ENCODE results near the gene MAGI2. TPM values are rescaled to one million over a fixed set of nuclear protein-coding genes. Genes with fewer than 3 reads are reported as not detected.

MAGI2 gene
- total RNA-seq, 1 donor from 2014 or later = 4.0 TPM

DNA sequence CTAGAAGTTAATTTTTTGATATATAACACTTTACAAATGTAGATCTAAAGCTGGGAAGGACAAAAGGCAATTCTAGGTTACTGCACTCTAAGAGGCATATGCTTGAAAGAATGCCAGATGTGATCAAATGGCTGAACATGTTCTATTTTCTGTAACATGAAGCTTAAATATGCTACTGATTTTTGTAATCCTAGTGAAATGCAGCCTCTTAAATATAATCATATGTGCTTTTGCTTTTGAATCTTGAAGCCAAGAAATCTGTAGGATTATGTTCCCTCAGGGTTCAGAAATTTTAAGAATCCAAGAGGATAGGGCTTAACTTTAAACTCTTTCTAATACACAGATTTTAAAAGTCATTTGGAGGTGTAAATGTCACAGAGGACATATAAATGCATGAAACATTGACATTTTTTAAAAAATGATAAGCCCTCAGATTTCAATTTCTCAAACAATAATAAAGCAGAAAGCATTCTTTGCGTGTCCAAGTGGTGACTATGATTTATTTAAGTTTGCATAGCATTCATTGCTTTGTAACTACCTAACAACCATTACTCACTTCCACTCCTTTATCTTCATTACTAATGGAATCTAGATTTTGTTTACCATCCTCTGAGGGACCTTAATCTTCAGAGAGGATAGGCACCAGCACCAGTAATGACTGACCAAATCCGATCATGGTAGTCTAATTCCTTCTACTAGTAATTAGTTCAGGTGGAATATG lies 170.4 kb downstream of the MAGI2 start:
- intact Hi-C loops (cut with DNase I) = no loop called here
- Histone ChIP-seq H3K27ac (no peak overlapping the region), H3K36me3 (no peaks in the 10 kb centered on the region), H3K27me3 (no peaks in the 10 kb centered on the region), H3K4me1 (peaks cover 0 to 5% of the 10 kb centered on the region in 2 donors), H3K9me3 (no peaks in the 10 kb centered on the region), H3K4me3 (no peak overlapping the region)
- no peak for DNase-seq (ENCODE audit: low spot score in 2 of 2)
- TF ChIP-seq, protein P1, sequence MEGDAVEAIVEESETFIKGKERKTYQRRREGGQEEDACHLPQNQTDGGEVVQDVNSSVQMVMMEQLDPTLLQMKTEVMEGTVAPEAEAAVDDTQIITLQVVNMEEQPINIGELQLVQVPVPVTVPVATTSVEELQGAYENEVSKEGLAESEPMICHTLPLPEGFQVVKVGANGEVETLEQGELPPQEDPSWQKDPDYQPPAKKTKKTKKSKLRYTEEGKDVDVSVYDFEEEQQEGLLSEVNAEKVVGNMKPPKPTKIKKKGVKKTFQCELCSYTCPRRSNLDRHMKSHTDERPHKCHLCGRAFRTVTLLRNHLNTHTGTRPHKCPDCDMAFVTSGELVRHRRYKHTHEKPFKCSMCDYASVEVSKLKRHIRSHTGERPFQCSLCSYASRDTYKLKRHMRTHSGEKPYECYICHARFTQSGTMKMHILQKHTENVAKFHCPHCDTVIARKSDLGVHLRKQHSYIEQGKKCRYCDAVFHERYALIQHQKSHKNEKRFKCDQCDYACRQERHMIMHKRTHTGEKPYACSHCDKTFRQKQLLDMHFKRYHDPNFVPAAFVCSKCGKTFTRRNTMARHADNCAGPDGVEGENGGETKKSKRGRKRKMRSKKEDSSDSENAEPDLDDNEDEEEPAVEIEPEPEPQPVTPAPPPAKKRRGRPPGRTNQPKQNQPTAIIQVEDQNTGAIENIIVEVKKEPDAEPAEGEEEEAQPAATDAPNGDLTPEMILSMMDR (IDR thresholded peaks at IDR 0.05) = no peak

DNA sequence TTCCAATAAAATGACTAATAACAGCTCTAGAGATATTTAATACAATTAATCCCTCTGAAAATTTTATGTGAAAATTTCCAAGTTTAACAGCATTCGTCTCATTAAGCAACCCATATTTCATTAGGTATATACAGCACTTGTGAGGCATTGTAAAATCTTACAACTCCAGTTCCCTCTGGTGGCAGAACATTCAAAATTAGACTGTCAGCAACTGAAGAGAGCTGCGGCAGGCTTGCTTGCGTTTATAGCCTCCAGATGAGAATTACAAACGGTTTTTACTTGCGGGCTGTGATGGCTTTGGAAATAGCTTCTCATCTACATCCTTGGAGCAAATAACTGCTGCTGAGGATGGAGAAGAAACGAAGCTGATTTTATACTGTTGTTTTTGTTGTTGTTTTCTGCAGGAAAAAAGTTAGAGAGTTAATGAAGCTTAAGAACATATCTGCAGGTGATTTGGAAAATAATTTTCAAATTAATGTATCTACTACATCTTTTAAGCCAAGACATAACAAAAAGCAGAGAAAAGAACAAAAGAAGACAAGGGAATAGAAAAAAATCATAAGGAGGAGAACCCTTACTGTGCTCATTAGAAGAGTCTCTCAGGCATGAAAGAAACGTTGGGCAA lies 171.3 kb downstream of the MAGI2 start:
- no peak overlapping the region for H3K4me3 ChIP-seq
- peaks cover 0 to 5% of the 10 kb centered on the region in 2 donors for H3K4me1 ChIP-seq
- H3K27me3 ChIP-seq = no peaks in the 10 kb centered on the region
- no peak for DNase-seq (ENCODE audit: low spot score in 2 of 2)
- no peaks in the 10 kb centered on the region for H3K36me3 ChIP-seq
- TF ChIP-seq, protein P1 (IDR thresholded peaks at IDR 0.05) = peak in 2 of 3 experiments; percentile 11 to 29
- intact Hi-C loops (cut with DNase I) = no loop called here
- no peak overlapping the region for H3K27ac ChIP-seq
- no peaks in the 10 kb centered on the region for H3K9me3 ChIP-seq

DNA sequence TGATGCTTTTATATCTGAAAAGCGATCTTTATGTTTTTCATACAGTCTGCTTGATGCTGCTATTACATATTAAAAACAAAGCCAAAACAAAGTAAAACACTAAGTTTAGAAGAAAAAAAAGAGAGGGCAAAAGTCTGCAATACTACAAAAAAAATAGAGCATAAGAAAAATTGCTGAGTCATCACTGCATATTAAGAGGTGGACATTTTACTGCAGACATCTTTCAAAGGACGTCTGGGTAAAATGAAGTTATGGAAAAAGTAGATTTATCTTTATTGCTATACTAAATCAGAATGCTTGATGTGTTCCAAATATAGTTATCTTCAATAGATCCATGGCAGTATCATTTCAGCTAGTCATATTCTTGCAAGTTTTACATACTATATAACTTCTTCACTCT lies 172.0 kb downstream of the MAGI2 start:
- DNase-seq (ENCODE audit: low spot score in 2 of 2) = no peak
- intact Hi-C loops (cut with DNase I) = no loop called here
- TF ChIP-seq, protein P1 (IDR thresholded peaks at IDR 0.05) = no peak
- H3K9me3 ChIP-seq = no peaks in the 10 kb centered on the region
- H3K4me1 ChIP-seq = peaks cover 0 to 5% of the 10 kb centered on the region in 2 donors
- no peaks in the 10 kb centered on the region for H3K27me3 ChIP-seq
- H3K36me3 ChIP-seq = no peaks in the 10 kb centered on the region
- no peak overlapping the region for H3K27ac ChIP-seq
- H3K4me3 ChIP-seq = no peak overlapping the region

DNA sequence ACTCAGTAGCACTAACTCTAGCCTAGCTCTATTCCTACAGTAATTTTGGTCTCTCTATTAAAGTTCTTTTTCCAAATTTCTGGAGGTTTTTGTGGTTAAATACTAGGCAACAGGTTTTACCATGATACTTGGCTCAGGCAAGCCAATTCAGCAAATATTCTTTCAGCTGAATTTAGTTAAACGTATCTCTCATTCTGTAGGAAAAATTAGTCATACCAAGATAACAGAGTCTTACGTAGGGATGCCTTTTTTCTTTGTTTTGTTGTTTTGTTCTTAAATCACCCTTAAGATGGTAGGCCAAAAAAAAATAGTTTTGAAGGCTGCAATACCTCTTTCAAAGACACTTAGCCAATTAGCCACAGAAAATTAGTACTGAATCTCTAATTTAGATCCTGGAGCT lies 180.5 kb downstream of the MAGI2 start:
- H3K27ac ChIP-seq = no peak overlapping the region

DNA sequence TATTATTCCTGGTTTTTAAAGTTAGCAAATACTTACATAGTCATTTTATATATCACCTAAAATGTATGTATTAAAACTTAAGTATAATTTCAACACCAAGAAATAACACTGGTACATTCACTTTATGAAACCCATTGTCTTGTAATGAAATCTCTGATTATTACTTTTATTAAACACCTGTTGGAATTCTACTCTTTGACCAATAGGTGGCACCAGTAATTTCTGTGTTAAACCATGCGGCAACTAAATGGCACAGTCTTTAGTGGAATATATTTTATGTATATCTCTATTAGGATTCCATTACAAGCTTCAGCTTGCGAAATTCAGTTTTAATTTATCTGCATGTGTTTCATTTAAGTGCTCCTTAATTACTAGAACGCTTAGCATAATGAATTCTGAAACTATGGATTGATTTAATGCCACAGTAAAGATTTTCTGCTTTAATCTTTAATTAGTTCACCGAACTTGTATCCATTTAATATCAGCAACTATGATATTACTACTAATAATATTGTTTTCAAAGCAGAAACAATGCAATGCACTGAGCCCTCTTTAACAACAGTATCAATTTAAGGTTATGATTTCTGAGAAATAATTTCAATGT lies 181.3 kb downstream of the MAGI2 start:
- H3K4me3 ChIP-seq = no peak overlapping the region

More for the DNA sequence above, 180.5 kb downstream of the MAGI2 start:
- no peaks in the 10 kb centered on the region for H3K4me1 ChIP-seq
- intact Hi-C loops (cut with DNase I) = no loop called here
- no peaks in the 10 kb centered on the region for H3K36me3 ChIP-seq
- H3K9me3 ChIP-seq = no peaks in the 10 kb centered on the region
- no peak overlapping the region for H3K4me3 ChIP-seq
- TF ChIP-seq, protein P1 (IDR thresholded peaks at IDR 0.05) = no peak
- DNase-seq (ENCODE audit: low spot score in 2 of 2) = no peak
- H3K27me3 ChIP-seq = no peaks in the 10 kb centered on the region

More for the DNA sequence above, 181.3 kb downstream of the MAGI2 start:
- H3K9me3 ChIP-seq = no peaks in the 10 kb centered on the region
- no peak for DNase-seq (ENCODE audit: low spot score in 2 of 2)
- H3K27ac ChIP-seq = no peak overlapping the region
- H3K4me1 ChIP-seq = no peaks in the 10 kb centered on the region
- no peaks in the 10 kb centered on the region for H3K27me3 ChIP-seq
- H3K36me3 ChIP-seq = no peaks in the 10 kb centered on the region
- TF ChIP-seq, protein P1 (IDR thresholded peaks at IDR 0.05) = peak in 2 of 3 experiments; percentile 43 to 57
- intact Hi-C loops (cut with DNase I) = no loop called here

Data from ascending aorta (tissue), 2 donors.